K562 (cell line): ENCODE results near the gene SPATA21. TPM values are rescaled to one million over a fixed set of nuclear protein-coding genes. Genes with fewer than 3 reads are reported as not detected.
A peak's percentile ranks its signal among the peaks of the same experiment; 100 is the strongest.

Experiments
- CBFA2T3 ChIP-seq: fragments of 450-650 bp; IDR thresholded peaks from 2 replicates; pipeline ENCODE4 v1.6.1; 2017
- CREBBP ChIP-seq: IDR thresholded peaks from one replicate; pipeline ENCODE4 v1.6.1; 2012; ENCODE audit warnings: low read depth, mild to moderate bottlenecking, control low read depth, inconsistent platforms, low read length
- ELF2 ChIP-seq: fragments of 250-450 bp; sonication (Bioruptor Pico); IDR thresholded peaks from 2 replicates; pipeline ENCODE4 v1.5.0; 2021; ENCODE audit warnings: mild to moderate bottlenecking
- FOXM1 ChIP-seq, 2 experiments: fragments of 450-650 bp in 1 of 2; sonication (generic) in 1 of 2; formaldehyde crosslinking in 1 of 2; IDR thresholded peaks; 2 replicates each; pipeline versions ENCODE4 v1.6.1 to v1.9.0; 2017 to 2022; ENCODE audit warnings: low read depth in 2 of 2, mild to moderate bottlenecking in 2 of 2, missing genetic modification reagents in 1 of 2, moderate library complexity in 1 of 2
- HLTF ChIP-seq: fragments of 450-650 bp; IDR thresholded peaks from 2 replicates; pipeline ENCODE4 v1.6.1; 2016
- HMBOX1 ChIP-seq: sonication (generic); IDR thresholded peaks from 2 replicates; pipeline ENCODE4 v1.6.1; 2016
- JUN ChIP-seq, 2 experiments: sonication (generic) in 1 of 2; formaldehyde crosslinking in 1 of 2; IDR thresholded peaks; 2 replicates each; pipeline versions ENCODE4 v1.6.1 to v1.8.0; 2012 to 2022; ENCODE audit warnings: borderline replicate concordance in 2 of 2, mild to moderate bottlenecking in 2 of 2, improper control_type of control experiment in 1 of 2, low read depth in 1 of 2, low read length in 1 of 2, missing genetic modification reagents in 1 of 2
- KDM1A ChIP-seq, 2 experiments: fragments of 450-650 bp; IDR thresholded peaks; 2 replicates each; pipeline ENCODE4 v1.6.1; 2016; ENCODE audit warnings: mild to moderate bottlenecking in 2 of 2
- RBM34 ChIP-seq: fragments of 200-400 bp; formaldehyde crosslinking; IDR thresholded peaks from 2 replicates; pipeline ENCODE4 v1.6.1; 2018; ENCODE audit warnings: low read length, borderline replicate concordance; ENCODE audit not compliant: insufficient read depth
- SIX5 ChIP-seq, 2 experiments: IDR thresholded peaks; 2 replicates each; pipeline ENCODE4 v1.6.1; 2011; ENCODE audit warnings: low read length in 2 of 2, borderline replicate concordance in 1 of 2, low read depth in 1 of 2, mild to moderate bottlenecking in 1 of 2, moderate library complexity in 1 of 2; ENCODE audit not compliant: insufficient read depth in 1 of 2
- YBX1 ChIP-seq: fragments of 450-650 bp; IDR thresholded peaks from 2 replicates; pipeline ENCODE4 v1.7.1; 2016; ENCODE audit warnings: mild to moderate bottlenecking
- ZKSCAN8 ChIP-seq: fragments of 200-800 bp; sonication (Bioruptor generic); IDR thresholded peaks from 2 replicates; pipeline ENCODE4 v1.6.1; 2016; ENCODE audit warnings: missing genetic modification characterization, missing compliant biosample characterization
- ZNF707 ChIP-seq: fragments of 250-450 bp; sonication (Bioruptor Pico); conservative IDR thresholded peaks from 2 replicates; pipeline ENCODE4 v1.8.0; 2022; ENCODE audit warnings: inconsistent platforms, mild to moderate bottlenecking, moderate library complexity
- polyA plus RNA-seq, 8 experiments: library from polyadenylated mRNA; depleted of rRNA in 4 of 8; stranded (reverse) in 5 of 8; unstranded in 3 of 8; fragments of >200 nt; fragmentation: Nextera tagmentation in 2 of 8; fragmentation: Illumina TruSeq in 1 of 8; extraction: Ambion mirVana in 2 of 8; extraction: Trizol in 1 of 8; gene quantifications; 2 replicates each; pipeline versions ENCODE4 v1.2.1 to v1.2.3, GENCODE V29; 2011 to 2014; ENCODE audit warnings: inconsistent platforms in 1 of 8, missing spikeins in 1 of 8
- total RNA-seq, 7 experiments: library from RNA; depleted of rRNA in 6 of 7; stranded (reverse); fragments of >200 nt in 6 of 7; fragmentation: Illumina TruSeq in 2 of 7; extraction: Trizol in 2 of 7; gene quantifications; 2 replicates each; pipeline versions ENCODE4 v1.2.1 to v1.2.3, GENCODE V29; 2011 to 2021; ENCODE audit warnings: low replicate concordance in 1 of 7
- TF ChIP-seq, protein P1 (sequence below): fragments of 250-450 bp; sonication (Bioruptor Pico); IDR thresholded peaks from 2 replicates; pipeline ENCODE4 v1.5.0; 2021; ENCODE audit warnings: mild to moderate bottlenecking, moderate library complexity
- TF ChIP-seq, protein P2 (sequence below), 2 experiments: fragments of 450-650 bp; conservative IDR thresholded peaks; 2 replicates each; pipeline ENCODE4 v1.6.1; 2017; ENCODE audit warnings: mild to moderate bottlenecking in 2 of 2, moderate library complexity in 2 of 2
- TF ChIP-seq, protein P3 (sequence below): sonication (generic); formaldehyde crosslinking; IDR thresholded peaks from 2 replicates; pipeline ENCODE4 v1.8.1; 2023; ENCODE audit warnings: mild to moderate bottlenecking, missing genetic modification reagents
- TF ChIP-seq, protein P4 (sequence below): sonication (generic); formaldehyde crosslinking; IDR thresholded peaks from 2 replicates; pipeline ENCODE4 v1.9.0; 2022; ENCODE audit warnings: mild to moderate bottlenecking, missing genetic modification reagents

The SPATA21 gene
- total and polyA plus RNA-seq, 9 of the 15 experiments (the other 6 are each of a cell fraction or from before 2014, with no cell fraction given) = 0.10 to 0.36 (median 0.13) TPM; not detected in 3

- TF ChIP-seq, protein P1, sequence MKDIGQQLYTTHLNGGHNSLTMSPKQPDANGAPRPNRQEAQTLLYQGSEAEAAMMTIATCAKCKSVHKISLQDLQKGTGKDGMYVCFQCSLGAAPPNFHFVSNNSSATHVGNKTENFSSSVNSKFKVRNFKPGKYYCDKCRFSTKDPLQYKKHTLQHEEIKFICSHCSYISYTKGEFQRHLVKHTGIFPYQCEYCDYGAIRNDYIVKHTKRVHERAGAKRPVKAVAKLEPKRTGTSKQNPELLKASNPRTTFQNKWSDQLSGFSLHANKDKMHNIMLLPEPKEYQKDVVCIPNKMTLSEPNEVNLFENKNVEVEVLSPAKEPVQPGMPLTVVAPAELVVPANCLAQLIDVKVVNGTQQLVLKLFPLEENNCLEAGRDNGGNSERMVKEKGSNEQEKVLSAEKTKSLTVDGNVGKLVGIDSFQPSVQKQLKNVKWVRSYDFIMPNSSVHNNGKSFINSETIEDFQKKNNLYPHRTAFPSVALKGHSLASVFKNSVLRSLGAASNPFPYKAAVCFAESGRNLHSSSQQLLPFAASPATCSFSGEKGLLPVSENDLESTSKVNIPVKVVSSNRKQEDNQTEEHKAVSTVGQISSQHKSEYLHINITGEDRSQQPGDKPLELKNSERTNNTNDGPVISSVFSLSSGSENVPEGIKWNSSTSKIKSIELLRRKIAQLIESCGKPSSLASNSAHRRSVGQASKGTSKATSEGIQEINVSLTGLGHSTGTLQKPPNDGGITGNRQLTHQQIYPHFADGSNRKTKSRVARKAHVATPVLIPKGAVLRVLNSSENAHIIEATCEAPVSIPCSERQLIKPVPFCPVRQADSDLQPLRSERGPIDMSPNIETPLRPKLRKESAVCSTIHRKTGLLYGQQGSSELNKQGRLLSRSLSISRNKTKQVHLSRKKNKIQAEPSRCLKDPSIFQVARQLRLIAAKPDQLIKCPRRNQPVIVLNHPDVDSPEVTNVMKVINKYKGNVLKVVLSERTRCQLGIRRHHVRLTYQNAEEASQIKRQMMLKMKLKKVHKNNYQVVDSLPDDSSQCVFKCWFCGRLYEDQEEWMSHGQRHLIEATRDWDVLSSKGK (CRISPR knock-in tag) = no peak
- TF ChIP-seq ZNF707 (CRISPR knock-in tag) (no peak), KDM1A (IDR thresholded peaks at IDR 0.05) (no peak), JUN (IDR thresholded peaks at IDR 0.05; ENCODE audit: borderline replicate concordance, low read depth, low read length) (peak; percentile 83; the same call in 1 of the 2 replicates), JUN (CRISPR knock-in tag; IDR thresholded peaks at IDR 0.05; ENCODE audit: borderline replicate concordance) (peak; percentile 83; the same call in 1 of the 2 replicates), FOXM1 (IDR thresholded peaks at IDR 0.05; ENCODE audit: low read depth) (no peak; the same call in 1 of the 2 replicates), FOXM1 (CRISPR knock-in tag; IDR thresholded peaks at IDR 0.05; ENCODE audit: low read depth) (peak; percentile 71; the same call in 1 of the 2 replicates), ELF2 (CRISPR knock-in tag) (peak; percentile 49; the same call in 1 of the 2 replicates), CBFA2T3 (no peak; the same call in 1 of the 2 replicates), RBM34 (no peak), CREBBP (no peak), HMBOX1 (no peak), ZKSCAN8 (CRISPR knock-in tag) (no peak), SIX5 (IDR thresholded peaks at IDR 0.05; ENCODE audit: borderline replicate concordance in 1 of 2, insufficient read depth in 1 of 2, low read depth in 1 of 2, low read length in 2 of 2) (peak in 1 of 2 experiments; percentile 32; a peak in 2 of 4 replicates), HLTF (peak; percentile 87; the same call in 1 of the 2 replicates), YBX1 (no peak)
- TF ChIP-seq, protein P2, sequence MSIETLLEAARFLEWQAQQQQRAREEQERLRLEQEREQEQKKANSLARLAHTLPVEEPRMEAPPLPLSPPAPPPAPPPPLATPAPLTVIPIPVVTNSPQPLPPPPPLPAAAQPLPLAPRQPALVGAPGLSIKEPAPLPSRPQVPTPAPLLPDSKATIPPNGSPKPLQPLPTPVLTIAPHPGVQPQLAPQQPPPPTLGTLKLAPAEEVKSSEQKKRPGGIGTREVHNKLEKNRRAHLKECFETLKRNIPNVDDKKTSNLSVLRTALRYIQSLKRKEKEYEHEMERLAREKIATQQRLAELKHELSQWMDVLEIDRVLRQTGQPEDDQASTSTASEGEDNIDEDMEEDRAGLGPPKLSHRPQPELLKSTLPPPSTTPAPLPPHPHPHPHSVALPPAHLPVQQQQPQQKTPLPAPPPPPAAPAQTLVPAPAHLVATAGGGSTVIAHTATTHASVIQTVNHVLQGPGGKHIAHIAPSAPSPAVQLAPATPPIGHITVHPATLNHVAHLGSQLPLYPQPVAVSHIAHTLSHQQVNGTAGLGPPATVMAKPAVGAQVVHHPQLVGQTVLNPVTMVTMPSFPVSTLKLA (conservative IDR thresholded peaks at IDR 0.05) = peak; percentile 99
- TF ChIP-seq, protein P3, sequence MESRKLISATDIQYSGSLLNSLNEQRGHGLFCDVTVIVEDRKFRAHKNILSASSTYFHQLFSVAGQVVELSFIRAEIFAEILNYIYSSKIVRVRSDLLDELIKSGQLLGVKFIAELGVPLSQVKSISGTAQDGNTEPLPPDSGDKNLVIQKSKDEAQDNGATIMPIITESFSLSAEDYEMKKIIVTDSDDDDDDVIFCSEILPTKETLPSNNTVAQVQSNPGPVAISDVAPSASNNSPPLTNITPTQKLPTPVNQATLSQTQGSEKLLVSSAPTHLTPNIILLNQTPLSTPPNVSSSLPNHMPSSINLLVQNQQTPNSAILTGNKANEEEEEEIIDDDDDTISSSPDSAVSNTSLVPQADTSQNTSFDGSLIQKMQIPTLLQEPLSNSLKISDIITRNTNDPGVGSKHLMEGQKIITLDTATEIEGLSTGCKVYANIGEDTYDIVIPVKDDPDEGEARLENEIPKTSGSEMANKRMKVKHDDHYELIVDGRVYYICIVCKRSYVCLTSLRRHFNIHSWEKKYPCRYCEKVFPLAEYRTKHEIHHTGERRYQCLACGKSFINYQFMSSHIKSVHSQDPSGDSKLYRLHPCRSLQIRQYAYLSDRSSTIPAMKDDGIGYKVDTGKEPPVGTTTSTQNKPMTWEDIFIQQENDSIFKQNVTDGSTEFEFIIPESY (CRISPR knock-in tag) = peak; percentile 35; the same call in 1 of the 2 replicates
- TF ChIP-seq, protein P4, sequence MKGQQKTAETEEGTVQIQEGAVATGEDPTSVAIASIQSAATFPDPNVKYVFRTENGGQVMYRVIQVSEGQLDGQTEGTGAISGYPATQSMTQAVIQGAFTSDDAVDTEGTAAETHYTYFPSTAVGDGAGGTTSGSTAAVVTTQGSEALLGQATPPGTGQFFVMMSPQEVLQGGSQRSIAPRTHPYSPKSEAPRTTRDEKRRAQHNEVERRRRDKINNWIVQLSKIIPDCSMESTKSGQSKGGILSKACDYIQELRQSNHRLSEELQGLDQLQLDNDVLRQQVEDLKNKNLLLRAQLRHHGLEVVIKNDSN (CRISPR knock-in tag) = peak; percentile 88
Measured at GRCh38 chr1:16440470-16441281, 3.5 kb upstream of the SPATA21 start, which contains the start of gene NECAP2 (continued).
